GM23338 (cell line): Measurements from ENCODE around the gene MFSD11. TPM values are rescaled to one million over a fixed set of nuclear protein-coding genes. Genes with fewer than 3 reads are reported as not detected.

ENCODE experiments used
- CREB1 ChIP-seq: fragments of 250-450 bp; sonication (Bioruptor Pico); IDR thresholded peaks from 2 replicates; pipeline ENCODE4 v1.5.0; 2020; ENCODE audit warnings: low read depth, mild to moderate bottlenecking, moderate library complexity
- JUNB ChIP-seq: IDR thresholded peaks from one replicate; pipeline ENCODE4 v1.6.1; 2016; ENCODE audit warnings: antibody characterized with exemption; ENCODE audit not compliant: unreplicated experiment
- NANOG ChIP-seq: IDR thresholded peaks from 2 replicates; pipeline ENCODE4 v1.6.1; 2016; ENCODE audit warnings: antibody characterized with exemption, borderline replicate concordance
- STAT1 ChIP-seq: IDR thresholded peaks from one replicate; pipeline ENCODE4 v1.6.1; 2016; ENCODE audit warnings: antibody characterized with exemption; ENCODE audit not compliant: unreplicated experiment
- ZNF114 ChIP-seq: fragments of 250-450 bp; sonication (Bioruptor Pico); IDR thresholded peaks from 2 replicates; pipeline ENCODE4 v1.5.0; 2020; ENCODE audit warnings: mild to moderate bottlenecking, moderate library complexity
- ZNF331 ChIP-seq: fragments of 250-450 bp; sonication (Bioruptor Pico); IDR thresholded peaks from 2 replicates; pipeline ENCODE4 v1.5.0; 2020; ENCODE audit warnings: low read depth, mild to moderate bottlenecking, moderate library complexity
- polyA plus RNA-seq: library from polyadenylated mRNA; unstranded; fragments of >200 nt; fragmentation: Nextera tagmentation; extraction: Ambion mirVana; gene quantifications from 2 replicates; pipeline ENCODE4 v1.2.1, GENCODE V29; 2016
- total RNA-seq: library from RNA; depleted of rRNA; stranded (reverse); fragments of >200 nt; shearing (Covaris generic); gene quantifications from 2 replicates; pipeline ENCODE4 v1.2.3, GENCODE V29; 2014
- TF ChIP-seq, protein P1 (sequence below): fragments of 250-450 bp; sonication (Bioruptor Pico); IDR thresholded peaks from 2 replicates; pipeline ENCODE4 v1.5.0; 2020; ENCODE audit warnings: mild to moderate bottlenecking, moderate library complexity
- TF ChIP-seq, protein P2 (sequence below): IDR thresholded peaks from 2 replicates; pipeline ENCODE4 v1.6.1; 2016; ENCODE audit warnings: antibody characterized with exemption
- TF ChIP-seq, protein P3 (sequence below): IDR thresholded peaks from one replicate; pipeline ENCODE4 v1.6.1; 2018; ENCODE audit warnings: antibody characterized with exemption; ENCODE audit not compliant: unreplicated experiment

Gene MFSD11
- total and polyA plus RNA-seq, 2 experiments from 2014 or later = 10.2 to 35.3 TPM

DNA sequence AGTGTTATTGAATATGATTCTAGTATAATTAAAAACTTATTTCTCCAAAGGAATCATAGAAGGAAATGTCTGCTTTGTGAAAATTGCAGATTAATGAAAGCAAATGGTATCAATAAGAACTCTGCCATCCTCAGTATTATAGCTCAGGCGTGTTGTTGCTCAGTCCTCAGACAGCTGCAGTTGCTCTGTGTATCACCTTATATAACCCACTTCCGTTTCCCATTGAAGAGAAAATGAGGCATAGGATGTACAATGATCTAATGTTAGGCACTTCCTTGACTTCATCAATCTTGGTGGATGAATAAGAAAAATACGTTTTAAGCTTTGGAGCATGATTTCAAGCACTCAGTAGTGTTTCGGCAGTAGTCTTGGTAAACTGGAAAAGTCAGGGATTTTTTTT, 14.1 kb downstream of the MFSD11 start (continued):
- TF ChIP-seq, protein P1, sequence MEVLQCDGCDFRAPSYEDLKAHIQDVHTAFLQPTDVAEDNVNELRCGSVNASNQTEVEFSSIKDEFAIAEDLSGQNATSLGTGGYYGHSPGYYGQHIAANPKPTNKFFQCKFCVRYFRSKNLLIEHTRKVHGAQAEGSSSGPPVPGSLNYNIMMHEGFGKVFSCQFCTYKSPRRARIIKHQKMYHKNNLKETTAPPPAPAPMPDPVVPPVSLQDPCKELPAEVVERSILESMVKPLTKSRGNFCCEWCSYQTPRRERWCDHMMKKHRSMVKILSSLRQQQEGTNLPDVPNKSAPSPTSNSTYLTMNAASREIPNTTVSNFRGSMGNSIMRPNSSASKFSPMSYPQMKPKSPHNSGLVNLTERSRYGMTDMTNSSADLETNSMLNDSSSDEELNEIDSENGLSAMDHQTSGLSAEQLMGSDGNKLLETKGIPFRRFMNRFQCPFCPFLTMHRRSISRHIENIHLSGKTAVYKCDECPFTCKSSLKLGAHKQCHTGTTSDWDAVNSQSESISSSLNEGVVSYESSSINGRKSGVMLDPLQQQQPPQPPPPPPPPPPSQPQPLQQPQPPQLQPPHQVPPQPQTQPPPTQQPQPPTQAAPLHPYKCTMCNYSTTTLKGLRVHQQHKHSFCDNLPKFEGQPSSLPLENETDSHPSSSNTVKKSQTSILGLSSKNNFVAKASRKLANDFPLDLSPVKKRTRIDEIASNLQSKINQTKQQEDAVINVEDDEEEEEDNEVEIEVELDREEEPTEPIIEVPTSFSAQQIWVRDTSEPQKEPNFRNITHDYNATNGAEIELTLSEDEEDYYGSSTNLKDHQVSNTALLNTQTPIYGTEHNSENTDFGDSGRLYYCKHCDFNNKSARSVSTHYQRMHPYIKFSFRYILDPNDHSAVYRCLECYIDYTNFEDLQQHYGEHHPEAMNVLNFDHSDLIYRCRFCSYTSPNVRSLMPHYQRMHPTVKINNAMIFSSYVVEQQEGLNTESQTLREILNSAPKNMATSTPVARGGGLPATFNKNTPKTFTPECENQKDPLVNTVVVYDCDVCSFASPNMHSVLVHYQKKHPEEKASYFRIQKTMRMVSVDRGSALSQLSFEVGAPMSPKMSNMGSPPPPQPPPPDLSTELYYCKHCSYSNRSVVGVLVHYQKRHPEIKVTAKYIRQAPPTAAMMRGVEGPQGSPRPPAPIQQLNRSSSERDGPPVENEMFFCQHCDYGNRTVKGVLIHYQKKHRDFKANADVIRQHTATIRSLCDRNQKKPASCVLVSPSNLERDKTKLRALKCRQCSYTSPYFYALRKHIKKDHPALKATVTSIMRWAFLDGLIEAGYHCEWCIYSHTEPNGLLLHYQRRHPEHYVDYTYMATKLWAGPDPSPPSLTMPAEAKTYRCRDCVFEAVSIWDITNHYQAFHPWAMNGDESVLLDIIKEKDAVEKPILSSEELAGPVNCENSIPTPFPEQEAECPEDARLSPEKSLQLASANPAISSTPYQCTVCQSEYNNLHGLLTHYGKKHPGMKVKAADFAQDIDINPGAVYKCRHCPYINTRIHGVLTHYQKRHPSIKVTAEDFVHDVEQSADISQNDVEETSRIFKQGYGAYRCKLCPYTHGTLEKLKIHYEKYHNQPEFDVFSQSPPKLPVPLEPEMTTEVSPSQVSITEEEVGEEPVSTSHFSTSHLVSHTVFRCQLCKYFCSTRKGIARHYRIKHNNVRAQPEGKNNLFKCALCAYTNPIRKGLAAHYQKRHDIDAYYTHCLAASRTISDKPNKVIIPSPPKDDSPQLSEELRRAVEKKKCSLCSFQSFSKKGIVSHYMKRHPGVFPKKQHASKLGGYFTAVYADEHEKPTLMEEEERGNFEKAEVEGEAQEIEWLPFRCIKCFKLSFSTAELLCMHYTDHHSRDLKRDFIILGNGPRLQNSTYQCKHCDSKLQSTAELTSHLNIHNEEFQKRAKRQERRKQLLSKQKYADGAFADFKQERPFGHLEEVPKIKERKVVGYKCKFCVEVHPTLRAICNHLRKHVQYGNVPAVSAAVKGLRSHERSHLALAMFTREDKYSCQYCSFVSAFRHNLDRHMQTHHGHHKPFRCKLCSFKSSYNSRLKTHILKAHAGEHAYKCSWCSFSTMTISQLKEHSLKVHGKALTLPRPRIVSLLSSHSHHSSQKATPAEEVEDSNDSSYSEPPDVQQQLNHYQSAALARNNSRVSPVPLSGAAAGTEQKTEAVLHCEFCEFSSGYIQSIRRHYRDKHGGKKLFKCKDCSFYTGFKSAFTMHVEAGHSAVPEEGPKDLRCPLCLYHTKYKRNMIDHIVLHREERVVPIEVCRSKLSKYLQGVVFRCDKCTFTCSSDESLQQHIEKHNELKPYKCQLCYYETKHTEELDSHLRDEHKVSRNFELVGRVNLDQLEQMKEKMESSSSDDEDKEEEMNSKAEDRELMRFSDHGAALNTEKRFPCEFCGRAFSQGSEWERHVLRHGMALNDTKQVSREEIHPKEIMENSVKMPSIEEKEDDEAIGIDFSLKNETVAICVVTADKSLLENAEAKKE (CRISPR knock-in tag) = no peak
- TF ChIP-seq JUNB = no peak
- no peak for TF ChIP-seq STAT1
- TF ChIP-seq CREB1 (CRISPR knock-in tag) = no peak
- TF ChIP-seq, protein P2, sequence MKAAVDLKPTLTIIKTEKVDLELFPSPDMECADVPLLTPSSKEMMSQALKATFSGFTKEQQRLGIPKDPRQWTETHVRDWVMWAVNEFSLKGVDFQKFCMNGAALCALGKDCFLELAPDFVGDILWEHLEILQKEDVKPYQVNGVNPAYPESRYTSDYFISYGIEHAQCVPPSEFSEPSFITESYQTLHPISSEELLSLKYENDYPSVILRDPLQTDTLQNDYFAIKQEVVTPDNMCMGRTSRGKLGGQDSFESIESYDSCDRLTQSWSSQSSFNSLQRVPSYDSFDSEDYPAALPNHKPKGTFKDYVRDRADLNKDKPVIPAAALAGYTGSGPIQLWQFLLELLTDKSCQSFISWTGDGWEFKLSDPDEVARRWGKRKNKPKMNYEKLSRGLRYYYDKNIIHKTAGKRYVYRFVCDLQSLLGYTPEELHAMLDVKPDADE = no peak
- no peak for TF ChIP-seq ZNF114 (CRISPR knock-in tag)
- TF ChIP-seq ZNF331 = no peak
- TF ChIP-seq NANOG = no peak
- TF ChIP-seq, protein P3, sequence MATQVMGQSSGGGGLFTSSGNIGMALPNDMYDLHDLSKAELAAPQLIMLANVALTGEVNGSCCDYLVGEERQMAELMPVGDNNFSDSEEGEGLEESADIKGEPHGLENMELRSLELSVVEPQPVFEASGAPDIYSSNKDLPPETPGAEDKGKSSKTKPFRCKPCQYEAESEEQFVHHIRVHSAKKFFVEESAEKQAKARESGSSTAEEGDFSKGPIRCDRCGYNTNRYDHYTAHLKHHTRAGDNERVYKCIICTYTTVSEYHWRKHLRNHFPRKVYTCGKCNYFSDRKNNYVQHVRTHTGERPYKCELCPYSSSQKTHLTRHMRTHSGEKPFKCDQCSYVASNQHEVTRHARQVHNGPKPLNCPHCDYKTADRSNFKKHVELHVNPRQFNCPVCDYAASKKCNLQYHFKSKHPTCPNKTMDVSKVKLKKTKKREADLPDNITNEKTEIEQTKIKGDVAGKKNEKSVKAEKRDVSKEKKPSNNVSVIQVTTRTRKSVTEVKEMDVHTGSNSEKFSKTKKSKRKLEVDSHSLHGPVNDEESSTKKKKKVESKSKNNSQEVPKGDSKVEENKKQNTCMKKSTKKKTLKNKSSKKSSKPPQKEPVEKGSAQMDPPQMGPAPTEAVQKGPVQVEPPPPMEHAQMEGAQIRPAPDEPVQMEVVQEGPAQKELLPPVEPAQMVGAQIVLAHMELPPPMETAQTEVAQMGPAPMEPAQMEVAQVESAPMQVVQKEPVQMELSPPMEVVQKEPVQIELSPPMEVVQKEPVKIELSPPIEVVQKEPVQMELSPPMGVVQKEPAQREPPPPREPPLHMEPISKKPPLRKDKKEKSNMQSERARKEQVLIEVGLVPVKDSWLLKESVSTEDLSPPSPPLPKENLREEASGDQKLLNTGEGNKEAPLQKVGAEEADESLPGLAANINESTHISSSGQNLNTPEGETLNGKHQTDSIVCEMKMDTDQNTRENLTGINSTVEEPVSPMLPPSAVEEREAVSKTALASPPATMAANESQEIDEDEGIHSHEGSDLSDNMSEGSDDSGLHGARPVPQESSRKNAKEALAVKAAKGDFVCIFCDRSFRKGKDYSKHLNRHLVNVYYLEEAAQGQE = no peak
